Left kidney (tissue), 1 donor: ENCODE data around the gene SLC6A7. TPM values are rescaled to one million over a fixed set of nuclear protein-coding genes. Genes with fewer than 3 reads are reported as not detected.

ENCODE experiments used
- polyA plus RNA-seq: library from polyadenylated mRNA; unstranded; fragments of 120-200 nt; gene quantifications from one replicate; pipeline ENCODE4 v1.2.1, GENCODE V29; 2013; ENCODE audit not compliant: insufficient read length

Gene SLC6A7
- polyA plus RNA-seq, 1 donor = 0.12 TPM

Other genes starting within 250 kb of the SLC6A7 start
- 0.25 TPM for gene PDE6A, start 245.3 kb upstream of the SLC6A7 start, polyA plus RNA-seq
- 22.8 TPM for gene SLC26A2, start 229.3 kb upstream of the SLC6A7 start, polyA plus RNA-seq
- 5.4 TPM for gene TIGD6, start 189.4 kb upstream of the SLC6A7 start, polyA plus RNA-seq
- 51.3 TPM for gene HMGXB3, start 189.3 kb upstream of the SLC6A7 start, polyA plus RNA-seq
- 11.8 TPM for gene CSF1R, start 103.5 kb upstream of the SLC6A7 start, polyA plus RNA-seq
- 137 TPM for gene PDGFRB, start 34.2 kb upstream of the SLC6A7 start, polyA plus RNA-seq
- gene CDX1, start 23.3 kb upstream of the SLC6A7 start, polyA plus RNA-seq = 0.45 TPM
- gene CAMK2A, start 99.7 kb downstream of the SLC6A7 start, polyA plus RNA-seq = 4.6 TPM
- 2.6 TPM for gene ARSI, start 112.8 kb downstream of the SLC6A7 start, polyA plus RNA-seq
- 33.9 TPM for gene TCOF1, start 167.6 kb downstream of the SLC6A7 start, polyA plus RNA-seq
- 230 TPM for gene CD74, start 222.8 kb downstream of the SLC6A7 start, polyA plus RNA-seq